Astrocyte of the cerebellum (primary cell): ENCODE measurements around the gene RRH.

Experiments used
- DNase-seq: peaks from one replicate; pipeline ENCODE4 v3.0.0-alpha.2; 2011; ENCODE audit warnings: low read depth
- H3K4me3 ChIP-seq: 2 replicates; pipeline ENCODE4 v1.5.1; 2011; ENCODE audit warnings: mild to moderate bottlenecking, low read depth, low read length, moderate library complexity
- in situ Hi-C: cut with HindIII; loops from 2 replicates; pipeline ENCODE4 v1.10.0; 2017; ENCODE audit warnings: low sequenced_read_pairs
- TF ChIP-seq, protein P1 (sequence below): IDR thresholded peaks from 2 replicates; pipeline ENCODE4 v1.5.1; 2012; ENCODE audit warnings: low read length, low read depth, moderate library complexity, mild to moderate bottlenecking; ENCODE audit errors: missing control alignments

Gene RRH

DNA sequence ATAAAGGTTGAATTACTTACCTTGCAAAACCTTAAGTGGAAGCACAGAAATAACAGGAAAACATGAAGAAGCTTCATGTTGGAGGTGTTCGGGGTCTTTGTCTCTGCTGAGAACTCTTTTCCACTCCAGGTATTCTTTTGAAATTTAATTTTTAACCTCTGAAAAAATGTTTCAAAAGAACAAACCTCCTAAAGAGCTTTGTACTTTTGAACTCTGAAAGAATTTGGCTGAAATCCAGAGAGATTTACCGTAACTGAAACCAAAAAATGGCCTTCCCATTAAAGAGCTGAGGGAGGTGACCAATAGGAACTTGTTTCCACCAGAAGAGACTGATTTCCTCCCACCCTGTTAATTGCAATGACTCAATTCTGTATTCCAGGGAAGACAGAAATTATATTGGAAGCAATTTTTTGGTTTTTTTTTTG is 25.9 kb upstream of the RRH start, which contains the start of gene CFI:
CFI (minus strand) TSS at position 105 of the 425 bp plus-strand sequence; CDS start at position 77, 28 bp downstream.
- in situ Hi-C loops, result no loop called here

DNA sequence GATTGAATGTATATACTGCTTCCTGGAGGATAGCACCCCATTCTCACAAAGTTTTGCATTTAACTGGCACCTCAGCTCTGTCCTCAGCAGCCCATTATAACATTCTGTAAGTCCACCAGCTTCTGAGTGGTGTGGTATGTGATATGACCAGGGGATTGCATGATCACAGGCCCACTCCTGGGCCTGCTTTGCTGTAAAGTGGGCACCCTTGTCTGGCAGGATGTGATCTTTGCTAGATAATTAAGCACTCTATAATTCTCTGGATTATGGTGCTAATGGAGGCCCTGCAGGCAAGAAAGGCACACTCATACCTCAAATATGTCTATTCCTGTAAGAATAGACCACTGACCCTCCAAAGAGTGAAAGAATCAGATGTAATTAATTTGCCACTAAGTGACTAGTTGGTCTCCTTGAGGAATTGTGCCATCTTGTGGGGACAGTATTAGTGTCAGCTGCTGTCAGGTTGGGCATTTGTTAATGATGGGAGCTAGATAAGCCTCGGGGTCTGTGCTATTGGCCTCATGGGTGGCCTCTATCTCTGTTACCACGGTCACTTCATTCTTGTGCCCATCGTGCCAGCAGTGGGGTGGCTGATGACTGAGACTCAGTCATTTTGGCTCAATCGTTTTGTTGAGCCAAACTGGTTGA is 23.7 kb upstream of the RRH start:
- H3K4me3 ChIP-seq, result no peak overlapping the region
- TF ChIP-seq, protein P1, sequence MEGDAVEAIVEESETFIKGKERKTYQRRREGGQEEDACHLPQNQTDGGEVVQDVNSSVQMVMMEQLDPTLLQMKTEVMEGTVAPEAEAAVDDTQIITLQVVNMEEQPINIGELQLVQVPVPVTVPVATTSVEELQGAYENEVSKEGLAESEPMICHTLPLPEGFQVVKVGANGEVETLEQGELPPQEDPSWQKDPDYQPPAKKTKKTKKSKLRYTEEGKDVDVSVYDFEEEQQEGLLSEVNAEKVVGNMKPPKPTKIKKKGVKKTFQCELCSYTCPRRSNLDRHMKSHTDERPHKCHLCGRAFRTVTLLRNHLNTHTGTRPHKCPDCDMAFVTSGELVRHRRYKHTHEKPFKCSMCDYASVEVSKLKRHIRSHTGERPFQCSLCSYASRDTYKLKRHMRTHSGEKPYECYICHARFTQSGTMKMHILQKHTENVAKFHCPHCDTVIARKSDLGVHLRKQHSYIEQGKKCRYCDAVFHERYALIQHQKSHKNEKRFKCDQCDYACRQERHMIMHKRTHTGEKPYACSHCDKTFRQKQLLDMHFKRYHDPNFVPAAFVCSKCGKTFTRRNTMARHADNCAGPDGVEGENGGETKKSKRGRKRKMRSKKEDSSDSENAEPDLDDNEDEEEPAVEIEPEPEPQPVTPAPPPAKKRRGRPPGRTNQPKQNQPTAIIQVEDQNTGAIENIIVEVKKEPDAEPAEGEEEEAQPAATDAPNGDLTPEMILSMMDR, result peak; percentile 49
- DNase-seq, result no peak
- in situ Hi-C loops, result no loop called here

More for the DNA sequence above, 25.9 kb upstream of the RRH start, which contains the start of gene CFI:
- peak within 1 kb of the TSS; percentile 49 for H3K4me3 ChIP-seq
- TF ChIP-seq, protein P1, result no peak
- peak; percentile 91 for DNase-seq

DNA sequence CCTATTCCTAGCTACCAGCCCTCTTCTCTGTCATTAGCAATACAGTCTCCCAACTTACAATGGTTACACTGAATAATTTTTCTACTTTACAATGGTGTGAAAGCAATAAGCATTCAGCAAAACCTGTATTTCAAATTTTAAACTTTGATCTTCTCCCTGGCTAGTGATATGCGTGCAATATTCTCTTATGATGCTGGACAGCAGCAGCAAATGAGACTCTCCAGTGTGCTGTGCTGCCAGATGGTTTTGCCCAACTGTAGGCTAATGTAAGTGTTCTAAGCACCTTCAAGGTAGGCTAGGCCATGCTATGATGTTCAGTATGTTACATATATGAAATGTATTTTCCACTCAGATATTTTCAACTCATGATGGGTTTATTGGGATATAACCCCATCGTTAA is 18.1 kb upstream of the RRH start:
- in situ Hi-C loops, result loop anchor here (5.0 kb wide), 1 partner anchor 37 kb away; no protein-coding TSS in a partner anchor
- TF ChIP-seq, protein P1, result no peak
- no peak for DNase-seq

DNA sequence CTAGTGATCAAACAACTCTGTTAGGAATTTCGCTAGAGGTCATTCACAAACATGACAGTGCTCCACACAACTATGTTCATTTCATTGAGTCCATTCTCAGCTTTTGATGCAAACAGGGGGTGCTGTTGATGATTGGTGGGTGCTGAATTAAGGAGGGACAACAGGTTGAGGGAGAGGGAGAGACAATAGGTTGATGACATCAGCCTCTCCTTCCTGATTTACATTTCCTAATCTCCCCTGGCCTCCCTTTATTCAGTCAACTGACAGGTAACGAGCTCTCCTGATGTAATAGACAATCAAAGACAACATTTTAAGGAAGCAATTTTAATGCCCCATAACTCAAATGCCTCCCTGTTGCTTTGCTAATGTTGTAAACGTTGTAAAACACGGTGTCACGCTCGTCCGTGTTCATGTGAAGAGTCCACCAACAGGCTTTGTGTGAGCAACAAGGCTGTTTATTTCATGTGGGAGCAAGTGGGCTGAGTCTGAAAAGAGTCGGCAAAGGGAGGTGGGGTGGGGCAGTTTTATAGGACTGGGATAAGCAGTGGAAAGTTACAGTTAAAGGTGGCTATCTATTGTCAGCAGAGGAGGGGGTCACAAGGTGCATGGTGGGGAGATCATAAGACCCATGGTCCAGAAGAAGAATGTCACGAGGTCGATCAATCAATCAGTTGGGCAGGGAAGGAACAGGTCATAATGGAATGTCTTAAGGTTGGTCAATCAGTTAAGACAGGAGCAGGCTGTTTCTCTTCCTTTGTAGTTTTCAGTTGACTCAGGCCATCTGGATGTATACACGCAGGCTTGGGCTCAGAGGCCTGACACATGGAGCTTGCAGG is 17.0 kb upstream of the RRH start:
- no peak for DNase-seq
- no peak overlapping the region for H3K4me3 ChIP-seq
- TF ChIP-seq, protein P1, result no peak
- in situ Hi-C loops, result loop anchor here (5.0 kb wide), 1 partner anchor 38 kb away; no protein-coding TSS in a partner anchor

More for the DNA sequence above, 18.1 kb upstream of the RRH start:
- H3K4me3 ChIP-seq, result no peak overlapping the region

DNA sequence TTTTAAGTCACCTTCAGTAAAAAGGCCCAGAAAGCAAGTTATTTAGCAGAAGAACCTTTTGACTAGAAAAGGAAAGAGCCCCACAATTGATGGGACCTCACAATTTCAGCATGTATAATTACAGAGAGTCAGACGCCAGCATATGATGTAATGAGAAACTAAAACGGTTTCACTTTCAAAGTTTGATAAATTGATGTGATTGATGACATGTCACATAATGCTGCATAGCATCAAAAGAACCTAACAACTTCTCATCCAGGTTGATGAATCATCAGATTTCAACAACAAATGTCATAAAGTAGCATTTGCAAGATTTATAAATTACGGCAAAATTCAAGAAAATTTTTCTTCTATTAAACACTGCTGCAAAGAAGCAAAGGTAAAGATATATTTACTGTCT is 16.1 kb upstream of the RRH start:
- TF ChIP-seq, protein P1, result no peak
- in situ Hi-C loops, result loop anchor here (5.0 kb wide), 1 partner anchor 39 kb away; no protein-coding TSS in a partner anchor
- DNase-seq, result no peak
- H3K4me3 ChIP-seq, result no peak overlapping the region
